HG03354 (cell line): ENCODE measurements around the gene NLRP1.

ENCODE experiments used
- ATAC-seq: cut with Tn5 transposase; IDR thresholded peaks from one replicate; pipeline ENCODE4 v1.9.1; 2021; ENCODE audit warnings: mild to moderate bottlenecking; ENCODE audit not compliant: unreplicated experiment, poor library complexity, severe bottlenecking

The NLRP1 gene

DNA sequence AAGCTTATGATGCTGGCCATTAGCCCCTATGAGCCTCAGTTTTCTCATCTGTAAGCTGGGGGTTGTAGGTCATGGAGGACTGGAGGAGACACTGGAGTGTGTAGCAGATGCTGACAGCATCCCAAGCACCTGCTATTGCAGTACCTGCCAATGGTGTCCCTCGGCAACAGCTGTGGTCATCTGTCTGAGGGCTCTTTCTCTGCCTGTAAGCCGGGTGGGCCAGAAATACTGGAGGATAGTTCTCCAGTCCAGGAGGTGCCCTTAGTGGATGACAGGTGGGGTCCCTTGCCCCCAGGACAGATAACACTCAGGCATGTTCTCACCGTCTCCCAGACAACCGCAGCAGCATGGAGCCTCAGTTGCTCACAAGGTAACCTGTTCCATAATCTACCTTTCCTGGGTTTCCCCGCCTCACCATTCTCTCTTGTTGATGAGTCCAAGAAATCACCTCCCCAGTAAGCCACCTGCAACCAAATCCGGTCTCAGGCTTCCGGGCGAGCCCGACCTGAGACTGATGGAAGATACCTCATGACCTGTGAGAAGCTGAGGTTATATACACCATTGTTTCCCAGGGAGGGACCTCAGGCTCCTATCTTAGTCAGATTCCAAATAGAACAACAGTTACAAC, 23.8 kb downstream of the NLRP1 start:
- ATAC-seq, result no peak

DNA sequence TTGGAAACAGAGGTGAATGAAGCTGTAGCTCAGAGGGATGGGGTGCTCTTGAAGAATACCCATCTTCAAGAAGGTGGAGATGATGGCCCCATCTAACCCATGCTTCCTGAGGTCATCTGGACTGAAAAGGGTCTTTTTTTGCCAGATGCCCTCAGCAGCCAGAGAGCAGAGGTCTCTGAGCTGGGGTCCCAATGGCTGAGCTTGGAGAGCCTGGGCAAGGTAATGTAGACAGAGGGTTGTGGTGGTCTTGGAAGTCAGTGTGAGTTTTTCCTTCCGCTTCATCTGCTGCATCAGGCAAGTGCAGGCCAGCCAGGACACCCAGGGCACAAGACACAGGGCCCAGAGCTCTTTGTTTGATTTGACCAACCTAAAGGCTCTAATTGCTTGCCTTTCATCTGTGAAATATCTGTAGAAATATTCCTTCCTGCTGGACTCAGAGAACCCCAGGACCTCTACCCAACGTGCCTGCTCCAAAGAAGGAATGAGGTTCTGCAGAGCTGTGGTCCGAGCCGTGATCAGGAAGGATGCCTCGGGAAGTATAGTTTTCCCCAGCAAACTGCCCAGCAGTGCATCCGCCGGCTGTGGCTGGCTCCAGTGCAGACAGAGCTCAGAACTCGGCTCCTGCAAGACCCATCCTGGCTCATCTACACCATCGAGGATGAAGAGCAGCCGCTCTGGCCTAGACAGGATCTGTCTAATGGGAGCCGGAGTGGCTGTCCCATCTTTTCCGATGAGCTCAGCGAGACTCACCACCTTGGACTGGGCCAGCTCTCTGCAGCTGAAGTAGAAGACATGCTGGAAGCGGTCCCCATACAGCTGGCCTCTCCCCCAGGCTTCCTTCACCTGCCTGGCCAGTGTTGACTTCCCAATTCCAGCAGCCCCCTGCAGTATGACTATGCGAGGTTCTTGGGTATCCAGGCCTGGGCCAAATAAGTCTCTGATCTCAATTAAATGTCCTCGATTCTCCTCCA, 25.2 kb downstream of the NLRP1 start:
- no peak for ATAC-seq

- no peak for ATAC-seq
These were observed 26.3 kb downstream of the NLRP1 start for GRCh38 chr17:5557990-5558389.

DNA sequence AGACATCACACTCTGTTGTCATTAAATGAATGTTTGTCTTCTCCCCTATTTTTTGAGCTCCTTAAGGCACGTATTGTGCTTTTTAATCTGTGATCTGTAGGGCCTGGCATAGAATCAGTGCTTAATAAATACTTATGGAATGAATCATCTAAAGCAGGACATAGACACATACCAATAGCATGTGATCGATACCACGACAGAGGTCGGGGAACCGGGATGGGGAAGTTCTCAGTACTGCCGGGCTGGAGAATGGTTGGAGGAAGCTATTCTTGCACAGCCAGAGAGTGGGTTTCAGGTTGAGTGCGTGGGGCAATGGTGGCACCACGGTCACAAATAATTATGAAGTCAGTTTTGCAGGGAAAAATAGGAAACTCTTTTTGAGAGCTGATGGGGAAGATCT, 26.8 kb downstream of the NLRP1 start:
- no peak for ATAC-seq

DNA sequence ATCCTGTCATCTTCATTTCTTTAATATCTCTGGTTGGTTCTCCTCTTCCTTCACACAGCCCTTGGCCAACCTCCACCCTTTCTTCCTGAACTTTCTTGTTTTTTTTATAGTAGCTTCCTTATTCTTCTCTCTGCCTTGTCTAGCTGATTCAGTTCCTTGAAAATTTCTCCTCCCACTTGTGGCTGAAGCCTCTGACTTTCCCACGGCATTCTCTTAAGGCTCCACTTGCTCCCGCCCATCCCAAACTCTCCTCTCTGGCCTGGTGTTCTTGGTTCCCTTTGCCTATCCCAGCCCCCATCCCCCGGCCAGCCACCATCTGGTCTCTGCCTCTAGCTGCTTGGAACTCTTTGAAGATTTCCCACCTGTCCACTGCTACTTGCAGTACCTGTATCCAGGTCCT, 29.1 kb downstream of the NLRP1 start:
- ATAC-seq, result no peak

DNA sequence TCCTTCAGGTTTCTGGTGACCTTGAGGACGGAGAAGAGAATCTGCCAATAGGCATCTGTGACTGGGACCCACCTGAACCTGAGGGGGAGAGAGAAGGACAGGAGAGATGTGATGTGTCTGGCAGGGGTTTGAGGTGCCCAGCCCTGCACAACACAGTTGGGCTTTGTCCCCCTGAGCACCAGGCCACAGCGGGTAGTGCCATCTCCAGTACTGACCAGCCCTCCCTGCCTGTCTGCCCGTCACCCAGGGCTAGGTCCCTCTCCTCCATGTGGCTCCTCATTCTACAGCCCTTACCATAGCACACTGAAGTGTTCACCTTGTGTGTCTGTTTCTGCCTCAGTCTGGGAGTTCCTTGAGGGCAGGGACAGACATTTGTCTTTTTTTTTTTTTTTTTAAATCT, 30.8 kb downstream of the NLRP1 start:
- no peak for ATAC-seq

DNA sequence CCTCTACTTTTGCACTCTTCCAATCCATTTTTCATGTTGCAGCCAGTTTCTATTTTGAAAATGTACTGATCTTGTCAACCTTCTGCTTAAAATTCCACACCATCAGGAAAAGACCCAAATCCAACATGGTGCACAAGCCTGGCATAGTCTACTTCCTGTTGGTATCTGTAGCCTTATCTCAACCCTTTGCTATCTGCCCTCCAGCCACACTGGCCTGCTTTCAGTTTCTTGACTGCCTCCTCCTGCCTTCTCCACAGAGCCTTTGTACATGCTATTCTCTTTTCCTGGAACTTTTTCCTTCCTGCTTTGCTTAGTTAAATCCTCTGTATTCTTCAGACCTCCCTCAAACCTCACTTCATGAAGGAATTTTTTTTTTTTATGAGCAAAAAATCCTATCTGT, 31.5 kb downstream of the NLRP1 start:
- ATAC-seq, result no peak

- ATAC-seq, result no peak
These were observed 39.0 kb downstream of the NLRP1 start for GRCh38 chr17:5545051-5545987.

- ATAC-seq, result no peak
These were observed 40.2 kb downstream of the NLRP1 start for GRCh38 chr17:5544115-5544514.

- ATAC-seq, result no peak
These were observed 42.6 kb downstream of the NLRP1 start for GRCh38 chr17:5541610-5542202.

GRCh38 chr17:5540321-5540720, 44.0 kb downstream of the NLRP1 start:
- no peak for ATAC-seq

GRCh38 chr17:5539286-5539685, 45.0 kb downstream of the NLRP1 start:
- no peak for ATAC-seq

- no peak for ATAC-seq
These were observed 47.3 kb downstream of the NLRP1 start for GRCh38 chr17:5536866-5537650.

GRCh38 chr17:5535436-5535835, 48.9 kb downstream of the NLRP1 start:
- no peak for ATAC-seq

DNA sequence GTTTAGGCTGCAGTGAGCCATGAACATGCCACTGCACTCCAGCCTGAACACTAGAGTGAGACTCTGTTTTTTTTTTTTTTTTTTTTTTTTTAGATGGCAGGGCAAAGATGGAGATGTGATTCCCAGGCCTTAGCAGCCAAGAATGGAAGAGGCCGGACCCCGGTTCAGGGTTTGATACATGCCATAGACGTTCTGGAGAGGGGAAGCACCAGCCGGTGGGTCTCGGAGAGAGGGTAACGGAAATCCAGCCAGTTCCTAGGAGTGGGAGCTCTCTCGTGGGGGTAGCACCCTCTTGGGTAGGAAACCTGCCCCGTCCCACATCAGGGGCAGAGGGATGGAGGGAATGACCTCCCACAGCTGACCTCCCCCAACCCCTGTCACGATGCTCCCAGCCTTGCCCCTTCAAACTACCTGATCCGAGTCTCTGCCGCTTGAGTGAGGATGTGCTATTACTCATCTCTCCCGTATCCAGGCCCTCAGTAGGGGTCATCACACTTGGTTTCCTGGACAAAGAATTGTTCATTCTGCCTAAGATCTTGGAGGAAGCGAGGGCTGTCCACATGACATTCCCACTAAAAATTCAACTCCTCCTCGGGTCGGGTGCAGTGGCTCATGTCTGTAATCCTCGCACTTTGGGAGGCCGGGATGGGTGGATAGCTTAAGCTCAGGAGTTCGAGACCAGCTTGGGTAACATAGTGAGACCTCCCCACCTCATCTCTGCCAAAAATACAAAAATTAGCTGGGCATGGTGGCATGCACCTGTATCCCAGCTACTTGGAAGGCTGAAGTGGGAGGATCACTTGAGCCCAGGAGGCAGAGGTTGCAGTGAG, 50.6 kb downstream of the NLRP1 start:
- ATAC-seq, result no peak

- ATAC-seq, result no peak
These were observed 51.7 kb downstream of the NLRP1 start for GRCh38 chr17:5532581-5532980.

GRCh38 chr17:5531085-5531418, 53.3 kb downstream of the NLRP1 start:
- no peak for ATAC-seq
